22Rv1 (cell line): ENCODE data around the gene FAF1.

Source experiments
- ZFX ChIP-seq: fragments of 450-650 bp; IDR thresholded peaks from 2 replicates; pipeline ENCODE4 v1.6.1; 2017; ENCODE audit warnings: antibody characterized with exemption, borderline replicate concordance
- TF ChIP-seq, protein P1 (sequence below): fragments of 450-650 bp; IDR thresholded peaks from 2 replicates; pipeline ENCODE4 v1.5.1; 2017; ENCODE audit warnings: mild to moderate bottlenecking

GRCh38 chr1:50959303-50959912, 659 bp downstream of the FAF1 start:
- TF ChIP-seq, protein P1, sequence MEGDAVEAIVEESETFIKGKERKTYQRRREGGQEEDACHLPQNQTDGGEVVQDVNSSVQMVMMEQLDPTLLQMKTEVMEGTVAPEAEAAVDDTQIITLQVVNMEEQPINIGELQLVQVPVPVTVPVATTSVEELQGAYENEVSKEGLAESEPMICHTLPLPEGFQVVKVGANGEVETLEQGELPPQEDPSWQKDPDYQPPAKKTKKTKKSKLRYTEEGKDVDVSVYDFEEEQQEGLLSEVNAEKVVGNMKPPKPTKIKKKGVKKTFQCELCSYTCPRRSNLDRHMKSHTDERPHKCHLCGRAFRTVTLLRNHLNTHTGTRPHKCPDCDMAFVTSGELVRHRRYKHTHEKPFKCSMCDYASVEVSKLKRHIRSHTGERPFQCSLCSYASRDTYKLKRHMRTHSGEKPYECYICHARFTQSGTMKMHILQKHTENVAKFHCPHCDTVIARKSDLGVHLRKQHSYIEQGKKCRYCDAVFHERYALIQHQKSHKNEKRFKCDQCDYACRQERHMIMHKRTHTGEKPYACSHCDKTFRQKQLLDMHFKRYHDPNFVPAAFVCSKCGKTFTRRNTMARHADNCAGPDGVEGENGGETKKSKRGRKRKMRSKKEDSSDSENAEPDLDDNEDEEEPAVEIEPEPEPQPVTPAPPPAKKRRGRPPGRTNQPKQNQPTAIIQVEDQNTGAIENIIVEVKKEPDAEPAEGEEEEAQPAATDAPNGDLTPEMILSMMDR = no peak
- no peak for TF ChIP-seq ZFX
